Activated CD4-positive, alpha-beta T cell treated with anti-CD3 and anti-CD28 coated beads, Interleukin-2, amount 50 U/mL, for 1 hour (primary cell): Measurements from ENCODE around the gene EPHB2.
"Not testable (repeated sequence)": the region's sequence is repeated elsewhere in the genome, so short reads cannot be mapped to it uniquely, and the experiment has no call there.

Source experiments
- DNase-seq: peaks from one replicate; pipeline ENCODE4 v3.0.0-alpha.2; 2020

The EPHB2 gene

GRCh38 chr1:22691031-22691753 lies 19.4 kb upstream of the EPHB2 start:
- no peak for DNase-seq

GRCh38 chr1:22694172-22694571 lies 16.5 kb upstream of the EPHB2 start:
- no peak for DNase-seq

- no peak for DNase-seq
Observed at GRCh38 chr1:22696610-22697009, 14.0 kb upstream of the EPHB2 start.

- DNase-seq = no peak
Observed at GRCh38 chr1:22697980-22698379, 12.7 kb upstream of the EPHB2 start.

- no peak for DNase-seq
Observed at GRCh38 chr1:22699681-22700520, 10.7 kb upstream of the EPHB2 start.

- no peak for DNase-seq
Observed at GRCh38 chr1:22702296-22703085, 8.1 kb upstream of the EPHB2 start.

- DNase-seq = peak; percentile 64
Observed at GRCh38 chr1:22704440-22705067, 6.1 kb upstream of the EPHB2 start.

- no peak for DNase-seq
Observed at GRCh38 chr1:22705586-22705985, 5.1 kb upstream of the EPHB2 start.

- DNase-seq = not testable (repeated sequence)
Observed at GRCh38 chr1:22706100-22706499, 4.5 kb upstream of the EPHB2 start.

GRCh38 chr1:22708777-22709176 lies 1.9 kb upstream of the EPHB2 start:
- no peak for DNase-seq

- no peak for DNase-seq
Observed at GRCh38 chr1:22709227-22709626, 1.4 kb upstream of the EPHB2 start.

GRCh38 chr1:22709891-22710700 lies 543 bp upstream of the EPHB2 start:
- DNase-seq = peak; percentile 18

GRCh38 chr1:22711071-22711470 lies 432 bp downstream of the EPHB2 start:
- no peak for DNase-seq

- no peak for DNase-seq
Observed at GRCh38 chr1:22711591-22712501, 1.2 kb downstream of the EPHB2 start.

- no peak for DNase-seq
Observed at GRCh38 chr1:22712502-22713271, 2.0 kb downstream of the EPHB2 start.

- no peak for DNase-seq
Observed at GRCh38 chr1:22714455-22714854, 3.8 kb downstream of the EPHB2 start.

GRCh38 chr1:22717037-22717760 lies 6.6 kb downstream of the EPHB2 start:
- no peak for DNase-seq

- no peak for DNase-seq
Observed at GRCh38 chr1:22721122-22721873, 10.7 kb downstream of the EPHB2 start.
